Testis (tissue), 2 donors: ENCODE results near the gene PARM1.

Source experiments
- POLR2A ChIP-seq: fragments of 450-650 bp; IDR thresholded peaks from one replicate; pipeline ENCODE4 v1.6.1; 2017; ENCODE audit warnings: antibody characterized with exemption, mild to moderate bottlenecking, moderate library complexity
- TF ChIP-seq, protein P1 (sequence below), 3 experiments: fragments of 450-650 bp in 2 of 3; fragments of 200-600 bp in 1 of 3; sonication (generic) in 1 of 3; IDR thresholded peaks; one replicate each; pipeline ENCODE4 v1.5.1; 2016 to 2019; ENCODE audit warnings: antibody characterized with exemption in 3 of 3, mild to moderate bottlenecking in 2 of 3, moderate library complexity in 1 of 3

DNA sequence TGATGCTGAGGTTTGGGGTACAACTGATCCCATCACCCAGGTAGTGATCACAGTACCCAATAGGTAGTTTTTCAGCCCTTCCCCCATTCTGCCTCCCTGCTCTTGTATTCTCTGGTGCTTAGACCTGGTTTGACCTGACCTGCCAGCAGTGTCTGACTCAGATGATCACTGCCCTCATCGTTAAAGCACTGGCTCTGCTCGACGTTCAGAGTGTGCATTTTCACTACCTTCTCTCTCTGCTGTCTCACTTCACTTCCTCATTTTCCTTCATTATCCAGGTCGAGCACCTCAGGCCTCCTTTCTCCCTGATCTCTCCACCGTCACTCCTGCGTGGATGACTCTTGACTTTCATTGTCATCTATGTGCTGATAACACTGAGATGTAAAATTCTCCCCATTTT is 83.6 kb downstream of the PARM1 start:
- TF ChIP-seq POLR2A: no peak
- TF ChIP-seq, protein P1, sequence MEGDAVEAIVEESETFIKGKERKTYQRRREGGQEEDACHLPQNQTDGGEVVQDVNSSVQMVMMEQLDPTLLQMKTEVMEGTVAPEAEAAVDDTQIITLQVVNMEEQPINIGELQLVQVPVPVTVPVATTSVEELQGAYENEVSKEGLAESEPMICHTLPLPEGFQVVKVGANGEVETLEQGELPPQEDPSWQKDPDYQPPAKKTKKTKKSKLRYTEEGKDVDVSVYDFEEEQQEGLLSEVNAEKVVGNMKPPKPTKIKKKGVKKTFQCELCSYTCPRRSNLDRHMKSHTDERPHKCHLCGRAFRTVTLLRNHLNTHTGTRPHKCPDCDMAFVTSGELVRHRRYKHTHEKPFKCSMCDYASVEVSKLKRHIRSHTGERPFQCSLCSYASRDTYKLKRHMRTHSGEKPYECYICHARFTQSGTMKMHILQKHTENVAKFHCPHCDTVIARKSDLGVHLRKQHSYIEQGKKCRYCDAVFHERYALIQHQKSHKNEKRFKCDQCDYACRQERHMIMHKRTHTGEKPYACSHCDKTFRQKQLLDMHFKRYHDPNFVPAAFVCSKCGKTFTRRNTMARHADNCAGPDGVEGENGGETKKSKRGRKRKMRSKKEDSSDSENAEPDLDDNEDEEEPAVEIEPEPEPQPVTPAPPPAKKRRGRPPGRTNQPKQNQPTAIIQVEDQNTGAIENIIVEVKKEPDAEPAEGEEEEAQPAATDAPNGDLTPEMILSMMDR (IDR thresholded peaks at IDR 0.05): no peak
